ENCODE measurements around the gene OR1S1.
"Not testable (repeated sequence)": the region's sequence is repeated elsewhere in the genome, so short reads cannot be mapped to it uniquely, and the experiment has no call there.

The OR1S1 gene

GRCh38 chr11:58212420-58212819 is at the start of gene OR1S1:
OR1S1 (plus strand) TSS chr11:58212720.
- DNase-seq = not testable (repeated sequence)

GRCh38 chr11:58164389-58164788 is 48.1 kb upstream of the OR1S1 start:
- DNase-seq = no peak

GRCh38 chr11:58164990-58165389 is 47.5 kb upstream of the OR1S1 start:
- no peak for DNase-seq

- no peak for DNase-seq
These were observed 46.9 kb upstream of the OR1S1 start for GRCh38 chr11:58165504-58166106.

- DNase-seq = no peak
These were observed 35.0 kb upstream of the OR1S1 start for GRCh38 chr11:58177409-58178054.

GRCh38 chr11:58178444-58178843 is 34.1 kb upstream of the OR1S1 start:
- no peak for DNase-seq

- DNase-seq = no peak
These were observed 32.9 kb upstream of the OR1S1 start for GRCh38 chr11:58179648-58180047.

GRCh38 chr11:58186938-58187337 is 25.6 kb upstream of the OR1S1 start:
- no peak for DNase-seq

- DNase-seq = no peak
These were observed 23.8 kb upstream of the OR1S1 start, which contains the start of gene OR9Q2 for GRCh38 chr11:58188770-58189169. OR9Q2 (plus strand) TSS chr11:58189070; CDS start chr11:58190491, 1,421 bp downstream.

- no peak for DNase-seq
These were observed 20.3 kb upstream of the OR1S1 start for GRCh38 chr11:58192229-58192628.

- no peak for DNase-seq
These were observed 19.1 kb upstream of the OR1S1 start for GRCh38 chr11:58193391-58193790.

GRCh38 chr11:58195939-58196338 is 16.6 kb upstream of the OR1S1 start:
- no peak for DNase-seq

- no peak for DNase-seq
These were observed 13.2 kb upstream of the OR1S1 start for GRCh38 chr11:58199271-58199670.

- no peak for DNase-seq
These were observed 8.5 kb upstream of the OR1S1 start, which contains the start of gene OR1S2 for GRCh38 chr11:58204042-58204441. OR1S2 (minus strand) TSS chr11:58204142; CDS start chr11:58204142, 0 bp downstream.

GRCh38 chr11:58216476-58216875 is 4.0 kb downstream of the OR1S1 start:
- no peak for DNase-seq

GRCh38 chr11:58222721-58223120 is 10.2 kb downstream of the OR1S1 start:
- no peak for DNase-seq

GRCh38 chr11:58227956-58228615 is 15.6 kb downstream of the OR1S1 start:
- no peak for DNase-seq

GRCh38 chr11:58243954-58244353 is 31.4 kb downstream of the OR1S1 start:
- no peak for DNase-seq

GRCh38 chr11:58254936-58255335 is 42.4 kb downstream of the OR1S1 start:
- no peak for DNase-seq

- no peak for DNase-seq
These were observed 47.5 kb downstream of the OR1S1 start for GRCh38 chr11:58259983-58260382.

Data from inflammatory macrophage treated with lipopolysaccharide for 1 hour (primary cell).